ENCODE data around the gene CCNL2. TPM values are rescaled to one million over a fixed set of nuclear protein-coding genes. Genes with fewer than 3 reads are reported as not detected.

The CCNL2 gene
- total and polyA plus RNA-seq, 8 donors = 33.4 to 739 (median 277) TPM

DNA sequence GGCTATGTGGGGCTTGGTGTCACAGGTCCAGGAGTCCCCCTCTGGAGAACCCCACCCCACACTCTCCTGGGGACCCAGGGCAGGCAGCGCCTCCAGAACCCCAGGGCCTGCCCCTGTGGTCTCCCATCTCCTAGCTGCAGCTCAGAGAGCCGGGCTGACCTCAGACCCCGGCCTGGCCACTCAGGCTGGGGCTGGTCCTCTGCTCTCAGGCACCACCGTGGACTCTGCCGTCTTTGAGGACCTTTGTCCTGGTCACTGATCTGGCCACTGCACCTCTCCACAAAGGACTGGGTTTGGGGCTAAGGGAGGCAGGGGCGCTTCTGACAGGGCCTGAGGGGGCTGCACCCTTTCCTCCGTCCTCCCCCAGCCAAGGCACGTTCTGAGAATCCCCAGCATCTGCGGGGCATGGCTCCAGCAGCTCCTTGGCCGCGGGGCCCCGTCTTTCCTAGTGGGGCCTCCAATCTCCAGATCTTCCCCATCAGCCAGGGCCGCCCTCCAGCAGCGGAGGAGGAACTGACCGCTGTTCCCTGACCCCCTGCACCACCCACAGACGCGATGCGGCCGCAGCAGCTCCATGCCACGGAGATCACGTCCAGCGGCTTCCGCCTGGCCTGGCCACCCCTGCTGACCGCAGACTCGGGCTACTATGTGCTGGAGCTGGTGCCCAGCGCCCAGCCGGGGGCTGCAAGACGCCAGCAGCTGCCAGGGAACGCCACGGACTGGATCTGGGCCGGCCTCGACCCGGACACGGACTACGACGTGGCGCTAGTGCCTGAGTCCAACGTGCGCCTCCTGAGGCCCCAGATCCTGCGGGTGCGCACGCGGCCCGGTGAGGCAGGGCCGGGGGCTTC, 39.6 kb upstream of the CCNL2 start:
- Histone ChIP-seq H3K36me3 (peaks cover 0 to 11% (median 6%) of the 10 kb centered on the region in 4 donors), H3K9me3 (no peaks in the 10 kb centered on the region), H3K4me1 (peaks cover 62 to 78% (median 66%) of the 10 kb centered on the region in 4 donors), H3K4me3 (no peak overlapping the region), H3K27ac (peak overlapping the region in 4 of 5 donors; percentile 16 to 92 (median 64)), H3K27me3 (peaks cover 0 to 31% (median 7%) of the 10 kb centered on the region in 3 donors)
- TF ChIP-seq POLR2A (IDR thresholded peaks at IDR 0.05) (no peak), EP300 (IDR thresholded peaks at IDR 0.05) (no peak), POLR2AphosphoS5 (IDR thresholded peaks at IDR 0.05) (no peak)
- TF ChIP-seq, protein P1, sequence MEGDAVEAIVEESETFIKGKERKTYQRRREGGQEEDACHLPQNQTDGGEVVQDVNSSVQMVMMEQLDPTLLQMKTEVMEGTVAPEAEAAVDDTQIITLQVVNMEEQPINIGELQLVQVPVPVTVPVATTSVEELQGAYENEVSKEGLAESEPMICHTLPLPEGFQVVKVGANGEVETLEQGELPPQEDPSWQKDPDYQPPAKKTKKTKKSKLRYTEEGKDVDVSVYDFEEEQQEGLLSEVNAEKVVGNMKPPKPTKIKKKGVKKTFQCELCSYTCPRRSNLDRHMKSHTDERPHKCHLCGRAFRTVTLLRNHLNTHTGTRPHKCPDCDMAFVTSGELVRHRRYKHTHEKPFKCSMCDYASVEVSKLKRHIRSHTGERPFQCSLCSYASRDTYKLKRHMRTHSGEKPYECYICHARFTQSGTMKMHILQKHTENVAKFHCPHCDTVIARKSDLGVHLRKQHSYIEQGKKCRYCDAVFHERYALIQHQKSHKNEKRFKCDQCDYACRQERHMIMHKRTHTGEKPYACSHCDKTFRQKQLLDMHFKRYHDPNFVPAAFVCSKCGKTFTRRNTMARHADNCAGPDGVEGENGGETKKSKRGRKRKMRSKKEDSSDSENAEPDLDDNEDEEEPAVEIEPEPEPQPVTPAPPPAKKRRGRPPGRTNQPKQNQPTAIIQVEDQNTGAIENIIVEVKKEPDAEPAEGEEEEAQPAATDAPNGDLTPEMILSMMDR (IDR thresholded peaks at IDR 0.05) = no peak
- 81 to 91% (median 87%) methylated on average over 32 to 45 of the region's 45 CpGs for WGBS, 5 donors
- DNase-seq = peak in 1 of 2 donors; percentile 33
- intact Hi-C loops (cut with DNase I; ENCODE audit: low total_unique reads) = no loop called here

DNA sequence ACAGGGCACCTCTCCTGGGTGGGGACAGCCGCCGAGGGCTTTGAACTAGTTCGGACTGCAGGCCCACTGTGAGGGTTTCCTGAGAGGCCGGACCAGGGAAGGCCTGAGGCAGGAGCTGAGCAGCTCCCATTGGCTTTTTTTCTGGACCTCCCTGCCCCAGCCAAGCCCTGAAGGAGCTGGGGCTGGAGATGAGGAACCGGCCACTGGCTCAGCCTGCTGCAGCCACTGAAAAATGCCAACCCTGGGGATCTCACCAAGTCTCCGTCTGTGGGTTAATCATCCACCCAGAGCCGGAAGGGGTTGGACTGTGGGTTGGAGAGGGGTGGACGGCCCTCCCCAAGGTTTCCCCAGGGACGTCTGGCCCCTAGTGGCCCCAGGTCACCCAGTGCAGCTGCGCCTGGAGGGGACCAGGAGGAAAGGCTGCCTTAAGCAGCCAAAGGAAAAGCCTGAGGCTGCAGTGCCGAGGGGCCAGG, 38.8 kb upstream of the CCNL2 start:
- Histone ChIP-seq H3K4me1 (peaks cover 70 to 87% (median 73%) of the 10 kb centered on the region in 4 donors), H3K27ac (peak overlapping the region; percentile 16 to 92 (median 38)), H3K9me3 (no peaks in the 10 kb centered on the region), H3K27me3 (peaks cover 0 to 33% (median 7%) of the 10 kb centered on the region in 3 donors), H3K36me3 (peaks cover 0 to 11% (median 6%) of the 10 kb centered on the region in 4 donors), H3K4me3 (peak overlapping the region in 3 of 4 donors; percentile 11 to 64 (median 54))
- intact Hi-C loops (cut with DNase I; ENCODE audit: low total_unique reads) = no loop called here
- WGBS, 5 donors = 24 to 40% (median 32%) methylated on average over 6 to 11 of the region's 11 CpGs
- TF ChIP-seq POLR2A (IDR thresholded peaks at IDR 0.05) = no peak
- TF ChIP-seq, protein P1 (IDR thresholded peaks at IDR 0.05) = peak in 1 of 7 experiments; percentile 19
- TF ChIP-seq EP300 (IDR thresholded peaks at IDR 0.05) = no peak
- peak in 2 of 3 donors; percentile 24 to 46 for TF ChIP-seq POLR2AphosphoS5 (IDR thresholded peaks at IDR 0.05)
- peak; percentile 73 to 88 for DNase-seq

- peaks cover 0 to 11% (median 6%) of the 10 kb centered on the region in 4 donors for H3K36me3 ChIP-seq
- no peaks in the 10 kb centered on the region for H3K9me3 ChIP-seq
- 24 to 51% (median 42%) methylated on average over 11 to 31 of the region's 31 CpGs for WGBS, 5 donors
- H3K27me3 ChIP-seq = peaks cover 0 to 33% (median 7%) of the 10 kb centered on the region in 3 donors
- peak overlapping the region; percentile 54 to 64 (median 58) for H3K4me3 ChIP-seq
- H3K27ac ChIP-seq = peak overlapping the region; percentile 16 to 92 (median 38)
- TF ChIP-seq POLR2A (IDR thresholded peaks at IDR 0.05) (no peak), EP300 (IDR thresholded peaks at IDR 0.05) (no peak), POLR2AphosphoS5 (IDR thresholded peaks at IDR 0.05) (no peak)
- TF ChIP-seq, protein P1 (IDR thresholded peaks at IDR 0.05) = no peak
- intact Hi-C loops (cut with DNase I; ENCODE audit: low total_unique reads) = no loop called here
- DNase-seq = peak in 1 of 2 donors; percentile 34
- peaks cover 77 to 91% (median 80%) of the 10 kb centered on the region in 4 donors for H3K4me1 ChIP-seq
Measured at GRCh38 chr1:1437033-1437903, 38.1 kb upstream of the CCNL2 start.

- DNase-seq = no peak
- intact Hi-C loops (cut with DNase I; ENCODE audit: low total_unique reads) = no loop called here
- TF ChIP-seq, protein P1 (IDR thresholded peaks at IDR 0.05) = no peak
- no peak for TF ChIP-seq POLR2A (IDR thresholded peaks at IDR 0.05)
- no peak for TF ChIP-seq EP300 (IDR thresholded peaks at IDR 0.05)
- no peak for TF ChIP-seq POLR2AphosphoS5 (IDR thresholded peaks at IDR 0.05)
- peaks cover 83 to 91% (median 86%) of the 10 kb centered on the region in 4 donors for H3K4me1 ChIP-seq
- H3K27me3 ChIP-seq = peaks cover 0 to 33% (median 7%) of the 10 kb centered on the region in 3 donors
- peak overlapping the region; percentile 54 to 64 (median 58) for H3K4me3 ChIP-seq
- WGBS, 5 donors = 45 to 74% (median 51%) methylated on average over 3 to 7 of the region's 7 CpGs
- peaks cover 0 to 11% (median 6%) of the 10 kb centered on the region in 4 donors for H3K36me3 ChIP-seq
- peak overlapping the region in 4 of 5 donors; percentile 46 to 92 (median 80) for H3K27ac ChIP-seq
- H3K9me3 ChIP-seq = no peaks in the 10 kb centered on the region
Measured at GRCh38 chr1:1436630-1437032, 37.5 kb upstream of the CCNL2 start.
